ENCODE data around the gene RTRAF. TPM values are rescaled to one million over a fixed set of nuclear protein-coding genes. Genes with fewer than 3 reads are reported as not detected.

The RTRAF gene
- total and polyA plus RNA-seq, 2 experiments from 2014 or later, result 150 to 729 TPM

- TF ChIP-seq REST (IDR thresholded peaks at IDR 0.05; ENCODE audit: unreplicated experiment), result no peak
- no peak for TF ChIP-seq EZH2phosphoT487 (IDR thresholded peaks at IDR 0.05; ENCODE audit: unreplicated experiment)
- no peak for TF ChIP-seq ZNF331 (CRISPR knock-in tag; IDR thresholded peaks at IDR 0.05; ENCODE audit: low read depth)
- no peak for TF ChIP-seq ETS1 (IDR thresholded peaks at IDR 0.05)
- TF ChIP-seq CREB1 (CRISPR knock-in tag; IDR thresholded peaks at IDR 0.05; ENCODE audit: low read depth), result no peak
- no peak for TF ChIP-seq ZNF114 (CRISPR knock-in tag; IDR thresholded peaks at IDR 0.05)
Observed at GRCh38 chr14:52033101-52033642, 43.8 kb downstream of the RTRAF start (continued).

- Histone ChIP-seq H3K27ac (ENCODE audit: low read depth) (no peak overlapping the region), H3K4me3 (no peak overlapping the region), H3K9me2 (ENCODE audit: insufficient read depth) (no peaks in the 10 kb centered on the region), H3K27me3 (ENCODE audit: insufficient read depth) (no peaks in the 10 kb centered on the region), H3K79me2 (replicated peaks; ENCODE audit: insufficient read depth) (no peaks in the 10 kb centered on the region), H4K20me1 (replicated peaks; ENCODE audit: insufficient read depth) (no peaks in the 10 kb centered on the region), H3K4me1 (ENCODE audit: insufficient read depth) (no peaks in the 10 kb centered on the region), H2AFZ (no peak overlapping the region), H3F3A (replicated peaks; ENCODE audit: low read depth) (no peaks in the 10 kb centered on the region), H3K36me3 (ENCODE audit: insufficient read depth) (no peaks in the 10 kb centered on the region), H3K4me2 (no peak overlapping the region)
- Mint-ChIP-seq H3K4me1 (peaks cover 2% of the 10 kb centered on the region), H3K9me3 (no peaks in the 10 kb centered on the region; the same call in 2 of the 3 replicates), H3K27ac (no peak overlapping the region), H3K27me3 (ENCODE audit: insufficient read depth, low read depth, poor library complexity) (peaks cover 3% of the 10 kb centered on the region), H3K4me3 (no peak overlapping the region), H3K36me3 (ENCODE audit: low read depth) (no peaks in the 10 kb centered on the region)
- DNase-seq (ENCODE audit: low spot score) (no peak), ATAC-seq (no peak)
- TF ChIP-seq EZH2 (IDR thresholded peaks at IDR 0.05; ENCODE audit: low read depth, unreplicated experiment) (no peak), ZNF462 (CRISPR knock-in tag; IDR thresholded peaks at IDR 0.05) (no peak), CREB1 (CRISPR knock-in tag; IDR thresholded peaks at IDR 0.05; ENCODE audit: low read depth) (no peak), POLR2AphosphoS5 (IDR thresholded peaks at IDR 0.05; ENCODE audit: low read depth) (no peak), STAT1 (IDR thresholded peaks at IDR 0.05; ENCODE audit: unreplicated experiment) (no peak), ZNF331 (CRISPR knock-in tag; IDR thresholded peaks at IDR 0.05; ENCODE audit: low read depth) (no peak), NANOG (IDR thresholded peaks at IDR 0.05; ENCODE audit: borderline replicate concordance) (no peak)
Observed at GRCh38 chr14:52039124-52039815, 49.9 kb downstream of the RTRAF start.
